Tibial artery (tissue), 4 donors: Measurements from ENCODE around the gene FEN1.

Experiments used
- DNase-seq, 2 donors: peaks; one replicate each; pipeline ENCODE4 v3.0.0-alpha.2; 2019
- H3K27ac ChIP-seq, 2 donors: fragments of 200-600 bp; sonication (generic) in 1 of 2; 1 replicate in 1 of 2; 2 replicates in 1 of 2; pipeline ENCODE4 v1.5.1; 2018 to 2019; ENCODE audit warnings: mild to moderate bottlenecking in 1 of 2
- H3K27me3 ChIP-seq, 2 donors: fragments of 200-600 bp; sonication (generic) in 1 of 2; one replicate each; pipeline versions ENCODE4 v1.5.1 to v1.6.0; 2016 to 2019
- H3K36me3 ChIP-seq, 3 donors: fragments of 200-600 bp; sonication (generic) in 2 of 3; one replicate each; pipeline ENCODE4 v1.5.1; 2016 to 2019; ENCODE audit warnings: mild to moderate bottlenecking in 2 of 3
- H3K4me1 ChIP-seq, 4 donors: fragments of 200-600 bp; sonication (generic) in 2 of 4; 1 replicate in 3 of 4; 2 replicates in 1 of 4; pipeline ENCODE4 v1.5.1; 2016 to 2019
- H3K4me3 ChIP-seq, 2 donors: fragments of 200-600 bp; sonication (generic) in 1 of 2; 1 replicate in 1 of 2; 2 replicates in 1 of 2; pipeline ENCODE4 v1.5.1; 2018 to 2019; ENCODE audit warnings: mild to moderate bottlenecking in 2 of 2
- H3K9me3 ChIP-seq, 3 donors: fragments of 200-600 bp; sonication (generic) in 1 of 3; one replicate each; pipeline ENCODE4 v1.5.1; 2016 to 2019
- intact Hi-C: fragments of 100-400 bp; cut with DNase I; formaldehyde crosslinking; loops from one replicate; pipeline ENCODE4 v1.15.0; 2023; ENCODE audit warnings: low total_unique reads
- TF ChIP-seq, protein P1 (sequence below), 2 experiments: fragments of 200-600 bp in 1 of 2; fragments of 450-650 bp in 1 of 2; IDR thresholded peaks; one replicate each; pipeline ENCODE4 v1.5.1; 2017 to 2019; ENCODE audit warnings: antibody characterized with exemption in 2 of 2, mild to moderate bottlenecking in 1 of 2, moderate library complexity in 1 of 2

Gene FEN1

DNA sequence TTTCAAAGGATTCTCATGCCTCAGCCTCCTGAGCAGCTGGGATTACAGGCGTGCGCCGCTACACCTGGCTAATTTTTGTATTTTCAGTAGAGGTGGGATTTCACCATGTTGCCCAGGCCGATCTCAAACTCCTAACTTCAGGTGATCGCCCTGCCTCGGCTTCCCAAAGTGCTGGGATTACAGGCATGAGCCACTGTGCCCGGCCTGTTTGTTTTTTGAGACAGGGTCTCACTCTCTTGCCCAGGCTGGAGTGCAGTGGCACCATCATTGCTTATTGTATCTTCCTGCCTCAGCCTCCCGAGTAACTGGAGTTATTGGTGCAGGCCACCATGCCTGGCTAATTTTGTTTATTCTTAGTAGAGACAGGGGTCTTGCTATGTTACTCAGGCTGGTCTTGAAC lies 43.5 kb downstream of the FEN1 start:
- H3K9me3 ChIP-seq: no peaks in the 10 kb centered on the region
- no peaks in the 10 kb centered on the region for H3K27me3 ChIP-seq
- peaks cover 14 to 17% (median 15%) of the 10 kb centered on the region in 3 donors for H3K36me3 ChIP-seq
- peaks cover 0 to 58% (median 47%) of the 10 kb centered on the region in 4 donors for H3K4me1 ChIP-seq
- TF ChIP-seq, protein P1, sequence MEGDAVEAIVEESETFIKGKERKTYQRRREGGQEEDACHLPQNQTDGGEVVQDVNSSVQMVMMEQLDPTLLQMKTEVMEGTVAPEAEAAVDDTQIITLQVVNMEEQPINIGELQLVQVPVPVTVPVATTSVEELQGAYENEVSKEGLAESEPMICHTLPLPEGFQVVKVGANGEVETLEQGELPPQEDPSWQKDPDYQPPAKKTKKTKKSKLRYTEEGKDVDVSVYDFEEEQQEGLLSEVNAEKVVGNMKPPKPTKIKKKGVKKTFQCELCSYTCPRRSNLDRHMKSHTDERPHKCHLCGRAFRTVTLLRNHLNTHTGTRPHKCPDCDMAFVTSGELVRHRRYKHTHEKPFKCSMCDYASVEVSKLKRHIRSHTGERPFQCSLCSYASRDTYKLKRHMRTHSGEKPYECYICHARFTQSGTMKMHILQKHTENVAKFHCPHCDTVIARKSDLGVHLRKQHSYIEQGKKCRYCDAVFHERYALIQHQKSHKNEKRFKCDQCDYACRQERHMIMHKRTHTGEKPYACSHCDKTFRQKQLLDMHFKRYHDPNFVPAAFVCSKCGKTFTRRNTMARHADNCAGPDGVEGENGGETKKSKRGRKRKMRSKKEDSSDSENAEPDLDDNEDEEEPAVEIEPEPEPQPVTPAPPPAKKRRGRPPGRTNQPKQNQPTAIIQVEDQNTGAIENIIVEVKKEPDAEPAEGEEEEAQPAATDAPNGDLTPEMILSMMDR (IDR thresholded peaks at IDR 0.05): no peak
- H3K27ac ChIP-seq: peak overlapping the region; percentile 77 to 92
- DNase-seq: no peak
- intact Hi-C loops: no loop called here
- H3K4me3 ChIP-seq: no peak overlapping the region

DNA sequence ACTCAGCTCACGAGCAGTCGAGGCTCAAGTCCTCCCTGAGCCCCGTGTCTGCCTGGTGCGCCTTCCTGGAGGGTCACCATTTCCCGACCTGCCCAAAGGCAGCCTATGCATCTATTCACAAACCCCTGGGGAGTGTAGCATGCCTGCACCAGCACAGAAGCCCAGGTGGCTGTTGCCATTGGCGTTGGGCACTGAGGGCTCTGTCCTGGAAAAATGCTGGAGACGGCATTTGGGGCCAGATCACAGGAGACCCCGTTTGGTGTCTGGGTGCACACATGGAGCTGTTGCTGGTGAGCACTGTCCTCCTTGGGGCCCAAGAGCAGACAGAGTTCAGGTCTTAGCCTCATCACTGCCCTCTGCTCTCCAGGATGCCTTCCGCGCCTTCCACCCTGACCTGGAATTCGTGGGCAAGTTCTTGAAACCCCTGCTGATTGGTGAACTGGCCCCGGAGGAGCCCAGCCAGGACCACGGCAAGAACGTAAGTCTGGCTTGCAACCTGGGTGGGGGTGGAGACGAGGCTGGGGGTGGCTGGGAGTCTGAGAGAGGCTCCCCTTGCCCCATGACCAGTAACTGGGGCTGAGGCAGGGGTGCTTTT lies 44.8 kb downstream of the FEN1 start:
- DNase-seq: no peak
- intact Hi-C loops: no loop called here
- peaks cover 27 to 28% (median 28%) of the 10 kb centered on the region in 3 donors for H3K36me3 ChIP-seq
- H3K27me3 ChIP-seq: no peaks in the 10 kb centered on the region
- TF ChIP-seq, protein P1 (IDR thresholded peaks at IDR 0.05): no peak
- no peak overlapping the region for H3K4me3 ChIP-seq
- H3K4me1 ChIP-seq: peaks cover 0 to 45% (median 34%) of the 10 kb centered on the region in 4 donors
- peak overlapping the region; percentile 5 to 92 for H3K27ac ChIP-seq
- no peaks in the 10 kb centered on the region for H3K9me3 ChIP-seq

DNA sequence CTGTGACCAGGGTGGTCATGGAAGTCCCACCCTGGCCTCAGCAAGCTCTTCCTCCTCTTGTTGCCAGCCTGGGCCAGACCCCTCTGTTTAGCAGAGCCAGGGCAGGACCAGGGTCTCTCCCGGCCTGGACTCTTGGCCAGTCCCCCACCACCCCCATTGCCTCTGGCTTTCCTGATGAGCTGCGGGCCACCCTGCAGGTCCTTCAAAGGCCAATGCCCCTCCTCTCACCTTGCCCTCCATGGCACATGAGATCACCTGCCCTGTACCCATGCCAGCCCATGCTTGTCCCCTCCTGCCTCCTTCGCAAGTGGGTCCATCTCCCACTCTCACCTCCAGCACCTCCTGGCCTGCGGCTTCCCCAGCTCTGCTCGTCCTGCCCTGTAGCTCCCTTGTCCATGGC lies 45.8 kb downstream of the FEN1 start:
- H3K27me3 ChIP-seq: no peaks in the 10 kb centered on the region
- H3K27ac ChIP-seq: peak overlapping the region in 1 of 2 donors; percentile 5
- H3K36me3 ChIP-seq: peaks cover 37 to 38% (median 37%) of the 10 kb centered on the region in 3 donors
- intact Hi-C loops: no loop called here
- TF ChIP-seq, protein P1 (IDR thresholded peaks at IDR 0.05): no peak
- no peak overlapping the region for H3K4me3 ChIP-seq
- H3K4me1 ChIP-seq: peaks cover 0 to 35% (median 25%) of the 10 kb centered on the region in 4 donors
- DNase-seq: no peak
- H3K9me3 ChIP-seq: no peaks in the 10 kb centered on the region

DNA sequence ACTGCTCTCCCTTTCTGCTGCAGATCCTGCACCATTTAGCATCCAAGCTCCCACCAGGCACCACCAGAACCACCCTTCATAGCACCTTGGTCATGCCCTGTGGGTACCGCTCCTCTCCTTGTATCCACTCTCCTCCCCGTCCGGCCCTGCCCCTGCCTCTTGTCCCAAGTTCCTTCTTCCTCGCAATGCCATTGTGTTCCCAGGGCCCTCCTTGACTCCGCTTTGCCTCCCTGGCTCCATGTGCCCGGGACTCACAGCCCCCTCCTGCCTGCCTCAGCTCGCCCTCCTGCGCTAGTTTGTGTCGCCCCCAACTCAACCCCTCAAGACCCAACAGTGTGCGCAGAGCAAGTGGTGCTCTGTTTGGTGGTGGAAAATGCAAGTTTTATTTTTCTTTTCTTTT lies 46.2 kb downstream of the FEN1 start:
- TF ChIP-seq, protein P1 (IDR thresholded peaks at IDR 0.05): no peak
- intact Hi-C loops: no loop called here
- DNase-seq: no peak
- Histone ChIP-seq H3K4me1 (peaks cover 0 to 31% (median 22%) of the 10 kb centered on the region in 4 donors), H3K4me3 (no peak overlapping the region), H3K27ac (peak overlapping the region in 1 of 2 donors; percentile 5), H3K9me3 (no peaks in the 10 kb centered on the region), H3K36me3 (peaks cover 40 to 43% (median 41%) of the 10 kb centered on the region in 3 donors), H3K27me3 (no peaks in the 10 kb centered on the region)

DNA sequence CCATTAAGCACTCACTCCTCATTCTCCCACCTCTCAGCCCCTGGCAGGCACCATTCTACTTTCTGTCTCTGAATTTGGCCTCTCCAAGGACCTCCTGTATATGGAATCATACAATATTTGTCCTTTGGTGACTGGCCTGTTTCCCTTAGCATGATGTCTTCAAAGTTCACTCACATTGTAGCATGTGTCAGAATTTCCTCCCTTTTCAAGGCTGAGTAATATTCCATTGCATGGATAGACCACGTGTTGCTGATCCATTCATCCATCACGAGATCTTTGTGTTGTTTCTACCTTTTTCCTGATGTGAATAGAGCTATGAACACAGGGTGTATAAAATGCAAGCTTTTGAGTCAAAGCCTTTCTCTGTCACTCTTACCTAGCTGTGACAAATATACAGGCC lies 47.0 kb downstream of the FEN1 start:
- Histone ChIP-seq H3K27ac (no peak overlapping the region), H3K9me3 (no peaks in the 10 kb centered on the region), H3K36me3 (peaks cover 40 to 51% (median 46%) of the 10 kb centered on the region in 3 donors), H3K27me3 (no peaks in the 10 kb centered on the region), H3K4me3 (no peak overlapping the region), H3K4me1 (peaks cover 0 to 22% (median 14%) of the 10 kb centered on the region in 4 donors)
- DNase-seq: no peak
- TF ChIP-seq, protein P1 (IDR thresholded peaks at IDR 0.05): no peak
- intact Hi-C loops: no loop called here
